Measurements from ENCODE around the gene PLXNC1. TPM values are rescaled to one million over a fixed set of nuclear protein-coding genes. Genes with fewer than 3 reads are reported as not detected.
A peak's percentile ranks its signal among the peaks of the same experiment; 100 is the strongest.

PLXNC1 gene
- total and polyA plus RNA-seq, 2 experiments from 2014 or later, result 2.9 to 4.1 TPM

DNA sequence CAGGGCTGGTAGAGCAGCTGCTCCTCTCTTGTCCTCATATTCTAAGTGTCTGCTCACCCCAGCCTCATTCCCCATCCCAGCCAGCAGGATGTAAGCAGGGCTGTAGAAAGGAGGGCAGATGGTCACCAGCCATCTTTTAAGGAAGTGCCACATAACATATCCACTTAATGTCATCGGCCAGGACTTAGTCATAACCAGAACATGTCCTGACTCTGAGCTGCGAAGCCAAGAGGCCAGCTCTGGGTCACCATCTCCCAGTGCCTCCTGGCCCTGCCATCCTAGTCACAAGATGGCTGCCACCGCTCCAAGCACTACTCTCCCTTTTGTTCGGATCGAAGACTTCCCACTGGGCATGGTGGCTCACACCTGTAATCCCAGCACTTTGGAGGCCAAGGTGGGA is 123.9 kb downstream of the PLXNC1 start:
- Histone ChIP-seq H3K27ac (no peak overlapping the region), H3K4me1 (ENCODE audit: low read depth) (no peaks in the 10 kb centered on the region), H3K4me3 (no peak overlapping the region), H3K27me3 (no peaks in the 10 kb centered on the region), H3K9me3 (ENCODE audit: low read depth) (no peaks in the 10 kb centered on the region), H3K36me3 (no peaks in the 10 kb centered on the region)
- TF ChIP-seq, protein P1, sequence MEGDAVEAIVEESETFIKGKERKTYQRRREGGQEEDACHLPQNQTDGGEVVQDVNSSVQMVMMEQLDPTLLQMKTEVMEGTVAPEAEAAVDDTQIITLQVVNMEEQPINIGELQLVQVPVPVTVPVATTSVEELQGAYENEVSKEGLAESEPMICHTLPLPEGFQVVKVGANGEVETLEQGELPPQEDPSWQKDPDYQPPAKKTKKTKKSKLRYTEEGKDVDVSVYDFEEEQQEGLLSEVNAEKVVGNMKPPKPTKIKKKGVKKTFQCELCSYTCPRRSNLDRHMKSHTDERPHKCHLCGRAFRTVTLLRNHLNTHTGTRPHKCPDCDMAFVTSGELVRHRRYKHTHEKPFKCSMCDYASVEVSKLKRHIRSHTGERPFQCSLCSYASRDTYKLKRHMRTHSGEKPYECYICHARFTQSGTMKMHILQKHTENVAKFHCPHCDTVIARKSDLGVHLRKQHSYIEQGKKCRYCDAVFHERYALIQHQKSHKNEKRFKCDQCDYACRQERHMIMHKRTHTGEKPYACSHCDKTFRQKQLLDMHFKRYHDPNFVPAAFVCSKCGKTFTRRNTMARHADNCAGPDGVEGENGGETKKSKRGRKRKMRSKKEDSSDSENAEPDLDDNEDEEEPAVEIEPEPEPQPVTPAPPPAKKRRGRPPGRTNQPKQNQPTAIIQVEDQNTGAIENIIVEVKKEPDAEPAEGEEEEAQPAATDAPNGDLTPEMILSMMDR (IDR thresholded peaks at IDR 0.05; ENCODE audit: low read depth, low read length), result no peak
- no peak for DNase-seq (ENCODE audit: low read depth in 1 of 2, low spot score in 1 of 2)

DNA sequence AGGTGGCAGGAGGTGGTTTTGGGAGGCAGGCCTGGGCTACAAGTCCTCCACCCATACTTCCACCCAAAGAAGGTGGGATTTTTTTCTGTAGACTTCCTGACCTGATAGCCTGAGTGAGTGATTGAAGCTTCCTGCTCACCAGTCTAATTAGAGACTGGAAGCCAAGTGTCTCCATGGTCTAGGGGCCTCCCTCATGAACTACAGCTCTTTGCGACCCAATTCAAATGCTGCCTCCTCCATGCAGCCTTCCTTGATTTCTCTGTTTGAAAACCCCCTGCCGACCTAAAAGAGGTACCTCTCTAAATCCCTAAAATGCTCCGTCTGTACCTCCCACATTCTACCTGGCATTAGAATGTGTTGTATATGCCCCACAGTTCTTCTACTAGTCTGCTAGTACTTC is 124.9 kb downstream of the PLXNC1 start:
- DNase-seq (ENCODE audit: low read depth in 1 of 2, low spot score in 1 of 2), result no peak
- Histone ChIP-seq H3K4me1 (ENCODE audit: low read depth) (no peaks in the 10 kb centered on the region), H3K9me3 (ENCODE audit: low read depth) (no peaks in the 10 kb centered on the region), H3K4me3 (no peak overlapping the region), H3K27me3 (no peaks in the 10 kb centered on the region), H3K27ac (no peak overlapping the region), H3K36me3 (no peaks in the 10 kb centered on the region)
- TF ChIP-seq, protein P1 (IDR thresholded peaks at IDR 0.05; ENCODE audit: low read depth, low read length), result no peak

DNA sequence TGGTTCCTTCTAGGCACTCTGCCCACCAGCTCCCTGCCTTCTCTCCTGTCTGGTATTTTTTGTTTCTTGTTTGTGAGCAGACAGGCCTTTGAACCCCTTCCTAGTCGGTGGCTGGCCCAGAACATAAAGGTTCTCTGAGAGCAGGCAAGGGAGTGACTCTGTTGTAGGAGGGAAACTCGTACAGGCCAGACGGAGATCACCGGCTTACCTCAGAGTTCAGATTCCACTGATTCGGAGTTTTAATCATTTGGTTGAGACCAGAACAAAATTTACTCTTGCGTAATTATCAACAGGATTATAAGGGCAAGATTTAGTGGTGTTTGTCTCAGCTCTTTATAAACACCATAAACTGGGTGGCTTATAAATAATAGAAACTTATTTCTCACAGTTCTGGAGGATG is 128.3 kb downstream of the PLXNC1 start:
- DNase-seq (ENCODE audit: low read depth in 1 of 2, low spot score in 1 of 2), result no peak
- Histone ChIP-seq H3K27me3 (no peaks in the 10 kb centered on the region), H3K36me3 (no peaks in the 10 kb centered on the region), H3K27ac (no peak overlapping the region), H3K9me3 (ENCODE audit: low read depth) (no peaks in the 10 kb centered on the region), H3K4me3 (no peak overlapping the region), H3K4me1 (ENCODE audit: low read depth) (no peaks in the 10 kb centered on the region)
- TF ChIP-seq, protein P1 (IDR thresholded peaks at IDR 0.05; ENCODE audit: low read depth, low read length), result no peak

DNA sequence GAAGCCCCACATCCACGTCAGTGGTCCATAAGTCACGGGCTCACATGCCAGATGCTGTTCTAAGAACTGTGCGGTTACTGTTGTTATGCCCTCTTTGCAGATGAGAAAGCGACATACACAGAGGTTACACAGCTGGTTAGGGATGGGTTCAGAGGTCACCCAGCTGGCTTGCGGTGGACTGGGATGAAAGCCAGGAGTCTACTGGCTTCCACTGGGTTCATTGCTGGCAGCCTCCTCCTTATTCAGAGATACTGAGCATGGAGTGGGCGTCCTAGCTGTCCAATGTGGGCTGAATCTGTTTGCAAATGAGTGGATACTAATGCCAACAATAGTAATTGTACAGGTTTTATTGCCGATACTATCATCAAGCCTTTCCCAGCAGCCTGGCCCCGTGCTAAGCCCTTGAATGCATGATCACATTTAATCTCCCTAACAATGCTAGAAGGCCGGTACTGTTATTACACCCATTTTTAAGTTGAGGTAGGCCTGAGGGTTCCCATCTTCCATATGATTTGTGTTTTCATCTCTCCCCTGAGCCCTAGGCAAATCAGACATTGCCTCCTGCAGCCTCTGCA is 129.1 kb downstream of the PLXNC1 start:
- no peak overlapping the region for H3K27ac ChIP-seq
- no peaks in the 10 kb centered on the region for H3K27me3 ChIP-seq
- H3K4me3 ChIP-seq, result no peak overlapping the region
- DNase-seq (ENCODE audit: low read depth in 1 of 2, low spot score in 1 of 2), result peak in 1 of 2 donors; percentile 66
- no peaks in the 10 kb centered on the region for H3K36me3 ChIP-seq
- H3K9me3 ChIP-seq (ENCODE audit: low read depth), result no peaks in the 10 kb centered on the region
- H3K4me1 ChIP-seq (ENCODE audit: low read depth), result no peaks in the 10 kb centered on the region
- TF ChIP-seq, protein P1 (IDR thresholded peaks at IDR 0.05; ENCODE audit: low read depth, low read length), result no peak

DNA sequence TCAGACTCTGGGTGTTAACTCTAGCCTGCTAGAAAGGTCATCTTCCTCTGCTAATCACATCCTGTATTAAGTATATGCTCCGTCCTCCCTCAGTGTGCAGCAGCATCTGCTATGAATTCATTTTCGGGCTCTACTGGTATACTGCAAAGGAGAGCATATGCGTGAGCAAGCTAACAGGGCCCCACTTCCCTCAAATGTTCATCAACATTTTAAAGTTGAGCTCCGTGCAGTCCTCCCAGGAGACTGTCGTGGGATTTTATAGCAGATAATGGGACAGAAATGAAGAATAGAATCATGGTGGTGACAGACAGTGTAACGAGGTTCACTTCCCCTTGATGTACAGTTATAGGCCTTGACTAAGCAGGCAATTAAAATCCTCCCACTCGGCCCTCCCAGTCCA is 131.7 kb downstream of the PLXNC1 start:
- no peak for DNase-seq (ENCODE audit: low read depth in 1 of 2, low spot score in 1 of 2)
- Histone ChIP-seq H3K27me3 (no peaks in the 10 kb centered on the region), H3K36me3 (no peaks in the 10 kb centered on the region), H3K4me1 (ENCODE audit: low read depth) (peaks cover 5% of the 10 kb centered on the region), H3K9me3 (ENCODE audit: low read depth) (no peaks in the 10 kb centered on the region), H3K27ac (no peak overlapping the region), H3K4me3 (no peak overlapping the region)
- TF ChIP-seq, protein P1 (IDR thresholded peaks at IDR 0.05; ENCODE audit: low read depth, low read length), result no peak

Measured in cardiac muscle cell (in vitro differentiated cells and primary cell).